ENCODE data around the gene PARD6A. TPM values are rescaled to one million over a fixed set of nuclear protein-coding genes. Genes with fewer than 3 reads are reported as not detected.
A peak's percentile ranks its signal among the peaks of the same experiment; 100 is the strongest.

PARD6A gene
- total and polyA plus RNA-seq, 12 donors: 1.5 to 49.1 (median 8.9) TPM

GRCh38 chr16:67672306-67672705 lies 11.5 kb downstream of the PARD6A start:
- H3K27ac ChIP-seq: peak overlapping the region in 2 of 5 donors; percentile 72 to 87
- no peak for TF ChIP-seq POLR2A (IDR thresholded peaks at IDR 0.05)
- no peak for TF ChIP-seq CTCF (IDR thresholded peaks at IDR 0.05)
- no peaks in the 10 kb centered on the region for H3K9me3 ChIP-seq (replicated peaks in 1 of 3)
- no peaks in the 10 kb centered on the region for H3K27me3 ChIP-seq
- intact Hi-C loops (cut with DNase I): loop anchor here (5.0 to 10.0 kb wide), 4 partner anchors 142 to 362 kb away; no protein-coding TSS in a partner anchor
- H3K4me3 ChIP-seq: no peak overlapping the region
- H3K36me3 ChIP-seq (replicated peaks in 1 of 2): peaks cover 0 to 9% of the 10 kb centered on the region in 2 donors
- H3K4me1 ChIP-seq (replicated peaks in 1 of 2): peaks cover 17 to 35% of the 10 kb centered on the region in 2 donors
- DNase-seq: peak in 3 of 7 donors; percentile 53 to 67 (median 59)
- 30 to 35% (median 31%) methylated on average over 4 of the region's 4 CpGs for WGBS, 4 donors

GRCh38 chr16:67672739-67673662 lies 12.2 kb downstream of the PARD6A start:
- peak overlapping the region; percentile 10 to 87 (median 47) for H3K27ac ChIP-seq
- TF ChIP-seq CTCF (IDR thresholded peaks at IDR 0.05) (peak; percentile 66 to 88 (median 82)), POLR2A (IDR thresholded peaks at IDR 0.05) (no peak)

GRCh38 chr16:67673712-67674580 lies 13.2 kb downstream of the PARD6A start:
- WGBS, 4 donors: 40 to 57% (median 50%) methylated on average over 18 to 21 of the region's 21 CpGs
- H3K4me3 ChIP-seq: no peak overlapping the region
- peak overlapping the region; percentile 18 to 87 (median 47) for H3K27ac ChIP-seq
- TF ChIP-seq POLR2A (IDR thresholded peaks at IDR 0.05): no peak
- TF ChIP-seq CTCF (IDR thresholded peaks at IDR 0.05): no peak
- H3K4me1 ChIP-seq (replicated peaks in 1 of 2): peaks cover 12 to 26% of the 10 kb centered on the region in 2 donors
- no peaks in the 10 kb centered on the region for H3K9me3 ChIP-seq (replicated peaks in 1 of 3)
- intact Hi-C loops (cut with DNase I): loop anchor here (5.0 to 10.0 kb wide), 4 partner anchors 141 to 361 kb away; no protein-coding TSS in a partner anchor
- peak; percentile 62 to 86 (median 73) for DNase-seq
- H3K36me3 ChIP-seq (replicated peaks in 1 of 2): peaks cover 0 to 9% of the 10 kb centered on the region in 2 donors
- no peaks in the 10 kb centered on the region for H3K27me3 ChIP-seq

More at GRCh38 chr16:67672739-67673662, 12.2 kb downstream of the PARD6A start:
- Histone ChIP-seq H3K36me3 (replicated peaks in 1 of 2) (peaks cover 0 to 9% of the 10 kb centered on the region in 2 donors), H3K4me3 (no peak overlapping the region), H3K4me1 (replicated peaks in 1 of 2) (peaks cover 12 to 29% of the 10 kb centered on the region in 2 donors), H3K27me3 (no peaks in the 10 kb centered on the region), H3K9me3 (replicated peaks in 1 of 3) (no peaks in the 10 kb centered on the region)
- peak; percentile 74 to 90 (median 82) for DNase-seq
- 39 to 53% (median 43%) methylated on average over 7 to 13 of the region's 13 CpGs for WGBS, 4 donors
- intact Hi-C loops (cut with DNase I): loop anchor here (5.0 to 10.0 kb wide), 4 partner anchors 142 to 362 kb away; no protein-coding TSS in a partner anchor

Measured in adrenal gland (tissue), 12 donors.